GM13977 (cell line): ENCODE data around the gene KLB.

Experiments used
- DNase-seq: peaks from one replicate; pipeline ENCODE4 v3.0.0; 2012; ENCODE audit warnings: low spot score
- in situ Hi-C: fragments of 300-500 bp; cut with MboI; formaldehyde crosslinking; loops from one replicate; pipeline ENCODE4 v1.12.0; 2022; ENCODE audit warnings: low sequenced_read_pairs, low pct_unique_long_range_greater_than_20kb, mixed read lengths, inconsistent platforms; ENCODE audit not compliant: unreplicated experiment
- TF ChIP-seq, protein P1 (sequence below): IDR thresholded peaks from 2 replicates; pipeline ENCODE4 v1.5.1; 2012; ENCODE audit warnings: mild to moderate bottlenecking, control low read depth; ENCODE audit not compliant: insufficient read depth; ENCODE audit errors: extremely low read depth, missing control alignments

KLB gene

GRCh38 chr4:39458505-39459300, 52.0 kb downstream of the KLB start, which contains the start of the genes LIAS and RPL9:
Gene LIAS (plus strand): TSS chr4:39459056. CDS start chr4:39459118, 62 bp downstream.
Gene RPL9 (minus strand): TSS chr4:39458922. CDS start chr4:39458439, 483 bp downstream.
- TF ChIP-seq, protein P1, sequence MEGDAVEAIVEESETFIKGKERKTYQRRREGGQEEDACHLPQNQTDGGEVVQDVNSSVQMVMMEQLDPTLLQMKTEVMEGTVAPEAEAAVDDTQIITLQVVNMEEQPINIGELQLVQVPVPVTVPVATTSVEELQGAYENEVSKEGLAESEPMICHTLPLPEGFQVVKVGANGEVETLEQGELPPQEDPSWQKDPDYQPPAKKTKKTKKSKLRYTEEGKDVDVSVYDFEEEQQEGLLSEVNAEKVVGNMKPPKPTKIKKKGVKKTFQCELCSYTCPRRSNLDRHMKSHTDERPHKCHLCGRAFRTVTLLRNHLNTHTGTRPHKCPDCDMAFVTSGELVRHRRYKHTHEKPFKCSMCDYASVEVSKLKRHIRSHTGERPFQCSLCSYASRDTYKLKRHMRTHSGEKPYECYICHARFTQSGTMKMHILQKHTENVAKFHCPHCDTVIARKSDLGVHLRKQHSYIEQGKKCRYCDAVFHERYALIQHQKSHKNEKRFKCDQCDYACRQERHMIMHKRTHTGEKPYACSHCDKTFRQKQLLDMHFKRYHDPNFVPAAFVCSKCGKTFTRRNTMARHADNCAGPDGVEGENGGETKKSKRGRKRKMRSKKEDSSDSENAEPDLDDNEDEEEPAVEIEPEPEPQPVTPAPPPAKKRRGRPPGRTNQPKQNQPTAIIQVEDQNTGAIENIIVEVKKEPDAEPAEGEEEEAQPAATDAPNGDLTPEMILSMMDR = no peak
- in situ Hi-C loops = loop anchor here (25.0 kb wide), 1 partner anchor 854 kb away; no protein-coding TSS in a partner anchor
- DNase-seq = peak; percentile 94

- DNase-seq = peak; percentile 36
- TF ChIP-seq, protein P1 = no peak
- in situ Hi-C loops = loop anchor here (25.0 kb wide), 1 partner anchor 847 kb away; no protein-coding TSS in a partner anchor
These were observed 58.3 kb downstream of the KLB start for GRCh38 chr4:39464886-39465501.

DNA sequence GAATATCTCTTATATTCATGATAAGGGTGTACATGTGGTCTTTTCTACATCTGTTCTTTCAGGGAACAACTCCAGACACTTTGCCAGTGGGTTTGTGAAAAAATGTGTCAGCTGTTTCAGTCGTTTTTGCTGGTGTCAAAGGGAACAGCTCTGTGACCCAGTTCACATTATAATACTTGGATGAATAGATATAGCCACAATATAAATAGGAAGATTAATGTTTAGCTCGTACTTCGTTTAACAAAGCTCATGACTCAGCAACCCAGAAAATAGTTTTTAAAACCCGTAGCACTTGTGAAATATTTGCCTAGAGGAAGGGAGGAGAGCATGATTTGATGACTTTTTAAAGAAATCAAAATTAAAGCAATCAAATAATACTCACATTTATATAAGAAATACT, 60.0 kb downstream of the KLB start:
- in situ Hi-C loops = loop anchor here (25.0 kb wide), 1 partner anchor 846 kb away; no protein-coding TSS in a partner anchor
- TF ChIP-seq, protein P1 = no peak
- no peak for DNase-seq

GRCh38 chr4:39467464-39467863, 60.7 kb downstream of the KLB start:
- TF ChIP-seq, protein P1 = no peak
- no peak for DNase-seq
- in situ Hi-C loops = loop anchor here (25.0 kb wide), 1 partner anchor 845 kb away; no protein-coding TSS in a partner anchor

DNA sequence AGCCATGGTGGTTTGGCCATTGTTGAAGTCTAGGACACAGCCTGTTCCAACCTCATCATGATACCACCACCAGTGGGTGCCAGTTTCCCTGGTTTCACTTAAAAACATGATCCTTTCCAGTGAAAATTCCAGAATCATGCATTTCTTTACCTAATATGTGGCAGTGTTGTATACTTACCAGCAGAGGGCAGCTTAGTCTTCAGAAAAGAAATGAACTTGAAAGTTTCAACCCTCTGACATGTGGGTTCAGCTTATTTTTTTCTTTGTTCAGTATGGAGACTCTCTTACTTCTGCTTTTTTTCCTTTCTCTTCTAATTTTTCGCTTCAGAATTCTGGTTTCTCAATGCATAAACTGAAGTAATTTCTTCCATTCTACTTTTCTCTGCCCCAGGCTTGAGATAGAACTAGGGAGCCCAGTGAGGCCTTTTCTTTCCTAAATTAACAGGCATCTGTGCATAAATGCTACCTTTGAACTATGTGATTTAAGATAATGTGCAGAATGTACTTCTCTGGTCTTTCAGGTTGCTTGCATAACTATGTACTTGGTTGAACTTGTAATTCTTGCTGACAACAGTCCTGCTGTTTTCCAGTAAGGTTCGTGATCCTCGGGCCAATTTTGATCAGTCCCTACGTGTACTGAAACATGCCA, 62.8 kb downstream of the KLB start:
- in situ Hi-C loops = loop anchor here (10.0 to 25.0 kb wide), 3 partner anchors 165 to 843 kb away; partner anchors contain the start of genes PDS5A and SMIM14
- peak; percentile 63 for DNase-seq
- TF ChIP-seq, protein P1 = peak; percentile 68

DNA sequence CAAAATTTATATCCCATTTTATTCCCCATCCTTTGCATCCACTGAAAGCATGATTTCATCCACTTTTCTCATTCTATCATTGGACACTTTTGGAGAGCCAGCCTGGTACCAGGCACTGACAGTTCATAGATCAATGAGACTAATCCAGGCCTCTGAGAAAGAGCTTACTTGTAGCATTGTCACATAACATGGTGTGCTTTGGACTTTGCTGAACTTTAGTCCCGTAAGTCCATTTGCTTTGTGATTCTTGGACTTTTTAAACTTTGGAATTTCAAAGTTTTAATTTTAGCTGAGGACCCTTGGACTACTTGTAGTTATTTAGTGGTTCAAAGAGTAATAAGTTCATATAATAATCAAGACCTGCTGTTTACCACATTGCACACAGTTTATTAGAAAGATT, 63.7 kb downstream of the KLB start:
- no peak for DNase-seq
- in situ Hi-C loops = loop anchor here (10.0 to 25.0 kb wide), 3 partner anchors 164 to 842 kb away; partner anchors contain the start of genes PDS5A and SMIM14
- TF ChIP-seq, protein P1 = no peak
